Keratinocyte (primary cell): ENCODE results near the gene SHROOM3.

Experiments
- EZH2 ChIP-seq: IDR thresholded peaks from one replicate; pipeline ENCODE4 v1.6.1; 2012; ENCODE audit warnings: inconsistent platforms, mild to moderate bottlenecking, low read length, moderate library complexity
- TF ChIP-seq, protein P1 (sequence below), 3 experiments: IDR thresholded peaks in 1 of 3; conservative IDR thresholded peaks in 1 of 3; optimal IDR thresholded peaks in 1 of 3; 2 replicates in 2 of 3; 3 replicates in 1 of 3; pipeline versions ENCODE3 to v1.5.1; 2011; ENCODE audit warnings: low read length in 3 of 3, mild to moderate bottlenecking in 3 of 3, moderate library complexity in 2 of 3, control low read depth in 1 of 3, inconsistent platforms in 1 of 3; ENCODE audit not compliant: insufficient read depth in 2 of 3; ENCODE audit errors: extremely low read depth in 1 of 3

DNA sequence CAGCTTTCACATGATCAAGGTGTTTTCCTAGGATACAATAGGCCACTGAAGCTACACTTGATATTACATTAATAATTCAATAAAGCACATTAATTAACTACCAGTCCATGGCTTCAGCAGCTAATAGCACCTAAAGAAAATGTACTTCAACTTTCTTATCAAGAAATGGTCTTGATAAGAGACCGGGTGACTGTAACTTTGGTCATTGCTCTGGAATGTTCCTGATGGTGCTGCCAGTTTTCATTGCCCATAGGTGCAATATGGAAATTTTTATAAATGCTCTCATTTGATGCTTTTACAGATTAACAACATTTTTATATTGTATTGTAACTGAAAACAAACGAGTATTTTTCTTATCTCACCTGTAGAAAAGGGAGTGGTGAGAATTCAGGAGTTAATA lies 165.4 kb downstream of the SHROOM3 start:
- TF ChIP-seq, protein P1, sequence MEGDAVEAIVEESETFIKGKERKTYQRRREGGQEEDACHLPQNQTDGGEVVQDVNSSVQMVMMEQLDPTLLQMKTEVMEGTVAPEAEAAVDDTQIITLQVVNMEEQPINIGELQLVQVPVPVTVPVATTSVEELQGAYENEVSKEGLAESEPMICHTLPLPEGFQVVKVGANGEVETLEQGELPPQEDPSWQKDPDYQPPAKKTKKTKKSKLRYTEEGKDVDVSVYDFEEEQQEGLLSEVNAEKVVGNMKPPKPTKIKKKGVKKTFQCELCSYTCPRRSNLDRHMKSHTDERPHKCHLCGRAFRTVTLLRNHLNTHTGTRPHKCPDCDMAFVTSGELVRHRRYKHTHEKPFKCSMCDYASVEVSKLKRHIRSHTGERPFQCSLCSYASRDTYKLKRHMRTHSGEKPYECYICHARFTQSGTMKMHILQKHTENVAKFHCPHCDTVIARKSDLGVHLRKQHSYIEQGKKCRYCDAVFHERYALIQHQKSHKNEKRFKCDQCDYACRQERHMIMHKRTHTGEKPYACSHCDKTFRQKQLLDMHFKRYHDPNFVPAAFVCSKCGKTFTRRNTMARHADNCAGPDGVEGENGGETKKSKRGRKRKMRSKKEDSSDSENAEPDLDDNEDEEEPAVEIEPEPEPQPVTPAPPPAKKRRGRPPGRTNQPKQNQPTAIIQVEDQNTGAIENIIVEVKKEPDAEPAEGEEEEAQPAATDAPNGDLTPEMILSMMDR (optimal IDR thresholded peaks at IDR 0.05 in 1 of 3, IDR thresholded peaks at IDR 0.05 in 1 of 3, conservative IDR thresholded peaks at IDR 0.05 in 1 of 3; ENCODE audit: extremely low read depth in 1 of 3, insufficient read depth in 2 of 3, low read length in 3 of 3) = no peak
- no peak for TF ChIP-seq EZH2
